Measurements from ENCODE around the gene PAF1. TPM values are rescaled to one million over a fixed set of nuclear protein-coding genes. Genes with fewer than 3 reads are reported as not detected.

The PAF1 gene
- total and polyA plus RNA-seq, 2 of the 13 experiments (the other 11 are each of a cell fraction or from before 2014, with no cell fraction given), result 30.2 to 31.1 TPM

- no peak for TF ChIP-seq FOSL1 (CRISPR knock-in tag; IDR thresholded peaks at IDR 0.05; ENCODE audit: borderline replicate concordance)
- no peak for TF ChIP-seq EED (CRISPR knock-in tag; IDR thresholded peaks at IDR 0.05)
- no peak for TF ChIP-seq THRA (CRISPR knock-in tag; IDR thresholded peaks at IDR 0.05; ENCODE audit: borderline replicate concordance)
- TF ChIP-seq POLR2A (IDR thresholded peaks at IDR 0.05; ENCODE audit: insufficient read depth in 1 of 2, low read depth in 2 of 2, low read length in 2 of 2), result peak in 1 of 2 experiments; percentile 35; a peak in 1 of 4 replicates
- TF ChIP-seq RXRB (CRISPR knock-in tag; IDR thresholded peaks at IDR 0.05; ENCODE audit: borderline replicate concordance), result no peak
- no peak for TF ChIP-seq HHEX (CRISPR knock-in tag; IDR thresholded peaks at IDR 0.05)
- TF ChIP-seq ZFY (CRISPR knock-in tag; IDR thresholded peaks at IDR 0.05), result peak; percentile 12; the same call in 1 of the 2 replicates
- TF ChIP-seq NFKB2 (CRISPR knock-in tag; IDR thresholded peaks at IDR 0.05; ENCODE audit: borderline replicate concordance), result 0 out of 2 replicates have a peak, but pooled peaks have one; percentile 36
- no peak for TF ChIP-seq HMGXB3 (CRISPR knock-in tag; IDR thresholded peaks at IDR 0.05; ENCODE audit: borderline replicate concordance)
- TF ChIP-seq HMG20B (CRISPR knock-in tag; conservative IDR thresholded peaks at IDR 0.05), result no peak
Observed at GRCh38 chr19:39398297-39398864, 7.5 kb upstream of the PAF1 start (continued).

Measured in HepG2 (cell line).